ENCODE results near the gene PPP1R16B.
A peak's percentile ranks its signal among the peaks of the same experiment; 100 is the strongest.

GRCh38 chr20:38932457-38933120, 127.1 kb downstream of the PPP1R16B start:
- TF ChIP-seq CTCF (IDR thresholded peaks at IDR 0.05): no peak
- TF ChIP-seq HOXB5 (CRISPR knock-in tag; IDR thresholded peaks at IDR 0.05): no peak
- no peak for TF ChIP-seq POLR2A (IDR thresholded peaks at IDR 0.05; ENCODE audit: low read length)
- TF ChIP-seq CEBPB (IDR thresholded peaks at IDR 0.05): 0 out of 4 replicates have a peak, but pooled peaks of 1 of the 2 experiments have one; percentile 5
- no peak for TF ChIP-seq MYC (IDR thresholded peaks at IDR 0.05; ENCODE audit: borderline replicate concordance, low read length)
- no peak for TF ChIP-seq RARB (CRISPR knock-in tag; IDR thresholded peaks at IDR 0.05)
- TF ChIP-seq JUN (IDR thresholded peaks at IDR 0.05): no peak

All from A549 (cell line).